HG03575 (cell line): ENCODE data around the gene OPA3.

ENCODE experiments used
- ATAC-seq: cut with Tn5 transposase; IDR thresholded peaks from one replicate; pipeline ENCODE4 v1.9.1; 2021; ENCODE audit not compliant: unreplicated experiment, insufficient number of reproducible peaks, low FRiP score; ENCODE audit errors: extremely low read depth

OPA3 gene

GRCh38 chr19:45600340-45600885 is 15.8 kb upstream of the OPA3 start:
- ATAC-seq, result no peak

- ATAC-seq, result no peak
Observed at GRCh38 chr19:45599286-45599685, 14.7 kb upstream of the OPA3 start.

- no peak for ATAC-seq
Observed at GRCh38 chr19:45598267-45599001, 13.8 kb upstream of the OPA3 start.

GRCh38 chr19:45597425-45598111 is 13.0 kb upstream of the OPA3 start:
- no peak for ATAC-seq

GRCh38 chr19:45595814-45596213 is 11.2 kb upstream of the OPA3 start:
- no peak for ATAC-seq

GRCh38 chr19:45593520-45593919 is 8.9 kb upstream of the OPA3 start:
- ATAC-seq, result no peak

GRCh38 chr19:45592366-45592765 is 7.8 kb upstream of the OPA3 start:
- ATAC-seq, result no peak

- ATAC-seq, result no peak
Observed at GRCh38 chr19:45591638-45592005, 7.0 kb upstream of the OPA3 start.

- ATAC-seq, result no peak
Observed at GRCh38 chr19:45591004-45591637, 6.5 kb upstream of the OPA3 start.

GRCh38 chr19:45590300-45591003 is 5.8 kb upstream of the OPA3 start:
- no peak for ATAC-seq

GRCh38 chr19:45589768-45590167 is 5.2 kb upstream of the OPA3 start:
- no peak for ATAC-seq

- ATAC-seq, result no peak
Observed at GRCh38 chr19:45587873-45588272, 3.3 kb upstream of the OPA3 start.

- no peak for ATAC-seq
Observed at GRCh38 chr19:45585158-45585577, 566 bp upstream of the OPA3 start.

- ATAC-seq, result no peak
Observed at GRCh38 chr19:45581576-45581975, 3.0 kb downstream of the OPA3 start.

- ATAC-seq, result no peak
Observed at GRCh38 chr19:45578861-45579260, 5.7 kb downstream of the OPA3 start.

GRCh38 chr19:45577111-45577905 is 7.3 kb downstream of the OPA3 start:
- no peak for ATAC-seq

GRCh38 chr19:45576682-45577081 is 7.9 kb downstream of the OPA3 start:
- ATAC-seq, result no peak

- no peak for ATAC-seq
Observed at GRCh38 chr19:45575216-45575615, 9.4 kb downstream of the OPA3 start.

GRCh38 chr19:45574526-45574925 is 10.1 kb downstream of the OPA3 start:
- no peak for ATAC-seq
